Colonic mucosa (tissue), 4 donors: ENCODE measurements around the gene PAFAH1B1. TPM values are rescaled to one million over a fixed set of nuclear protein-coding genes. Genes with fewer than 3 reads are reported as not detected.
A peak's percentile ranks its signal among the peaks of the same experiment; 100 is the strongest.

Experiments used
- DNase-seq: peaks from one replicate; pipeline ENCODE4 v3.0.0-alpha.2; 2020
- H3K27ac ChIP-seq: fragments of 200-600 bp; one replicate; pipeline ENCODE4 v1.8.0; 2021
- H3K27me3 ChIP-seq: fragments of 200-600 bp; one replicate; pipeline ENCODE4 v1.8.0; 2021
- H3K36me3 ChIP-seq: fragments of 200-600 bp; one replicate; pipeline ENCODE4 v1.8.0; 2021
- H3K4me1 ChIP-seq: fragments of 200-600 bp; one replicate; pipeline ENCODE4 v1.8.0; 2021; ENCODE audit warnings: mild to moderate bottlenecking
- H3K4me3 ChIP-seq: fragments of 200-600 bp; one replicate; pipeline ENCODE4 v1.8.0; 2021
- H3K9ac ChIP-seq, 2 donors: one replicate each; pipeline ENCODE4 v1.7.0; 2013; ENCODE audit warnings: control low read depth in 2 of 2, low read depth in 2 of 2, low read length in 2 of 2
- H3K9me3 ChIP-seq: fragments of 200-600 bp; one replicate; pipeline ENCODE4 v1.8.0; 2021
- intact Hi-C: fragments of 100-400 bp; cut with DNase I; formaldehyde crosslinking; loops from one replicate; pipeline ENCODE4 v1.14.1; 2022
- total RNA-seq, 2 donors: library from RNA; stranded (reverse); fragmentation: NEBNext Ultra II Directional in 1 of 2; extraction: Animal tissue kit (Norgen Biotek cat#: 25700) in 1 of 2; gene quantifications; one replicate each; pipeline ENCODE4 v1.2.1, GENCODE V29; 2021
- TF ChIP-seq, protein P1 (sequence below): fragments of 200-600 bp; IDR thresholded peaks from one replicate; pipeline ENCODE4 v1.8.0; 2022; ENCODE audit warnings: antibody characterized with exemption, mild to moderate bottlenecking
- donor health status: healthy.
- donor health status: DM: no; HTN: no; CAD: no.
- donor health status: DM: no; HTN: no; CAD: no.

PAFAH1B1 gene
- total RNA-seq, 2 donors from 2014 or later, result 102 to 155 TPM

DNA sequence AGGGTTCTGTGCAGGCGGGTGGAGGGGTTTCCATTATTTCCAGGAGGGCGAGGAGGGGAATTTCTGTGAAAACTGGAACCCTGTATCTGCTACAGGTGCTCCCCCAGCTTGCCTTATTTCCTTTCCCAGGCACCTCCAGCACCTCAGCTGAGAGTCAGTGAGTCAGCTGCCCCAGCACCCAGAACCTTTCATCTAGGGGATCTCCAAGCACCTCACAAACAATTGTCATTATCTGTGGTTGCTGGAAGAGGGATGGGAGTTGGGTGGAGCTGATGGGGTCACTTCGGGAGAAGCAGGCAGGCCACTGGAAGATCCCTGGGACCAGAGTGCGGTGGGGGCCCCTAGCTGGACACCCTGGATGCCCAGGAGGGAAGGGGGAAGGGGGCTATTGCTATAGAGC is 128.1 kb downstream of the PAFAH1B1 start:
- intact Hi-C loops, result no loop called here
- Histone ChIP-seq H3K27me3 (peaks cover 6% of the 10 kb centered on the region), H3K4me1 (no peaks in the 10 kb centered on the region), H3K9me3 (no peaks in the 10 kb centered on the region), H3K27ac (no peak overlapping the region), H3K36me3 (no peaks in the 10 kb centered on the region), H3K9ac (no peak overlapping the region), H3K4me3 (no peak overlapping the region)
- no peak for DNase-seq
- TF ChIP-seq, protein P1, sequence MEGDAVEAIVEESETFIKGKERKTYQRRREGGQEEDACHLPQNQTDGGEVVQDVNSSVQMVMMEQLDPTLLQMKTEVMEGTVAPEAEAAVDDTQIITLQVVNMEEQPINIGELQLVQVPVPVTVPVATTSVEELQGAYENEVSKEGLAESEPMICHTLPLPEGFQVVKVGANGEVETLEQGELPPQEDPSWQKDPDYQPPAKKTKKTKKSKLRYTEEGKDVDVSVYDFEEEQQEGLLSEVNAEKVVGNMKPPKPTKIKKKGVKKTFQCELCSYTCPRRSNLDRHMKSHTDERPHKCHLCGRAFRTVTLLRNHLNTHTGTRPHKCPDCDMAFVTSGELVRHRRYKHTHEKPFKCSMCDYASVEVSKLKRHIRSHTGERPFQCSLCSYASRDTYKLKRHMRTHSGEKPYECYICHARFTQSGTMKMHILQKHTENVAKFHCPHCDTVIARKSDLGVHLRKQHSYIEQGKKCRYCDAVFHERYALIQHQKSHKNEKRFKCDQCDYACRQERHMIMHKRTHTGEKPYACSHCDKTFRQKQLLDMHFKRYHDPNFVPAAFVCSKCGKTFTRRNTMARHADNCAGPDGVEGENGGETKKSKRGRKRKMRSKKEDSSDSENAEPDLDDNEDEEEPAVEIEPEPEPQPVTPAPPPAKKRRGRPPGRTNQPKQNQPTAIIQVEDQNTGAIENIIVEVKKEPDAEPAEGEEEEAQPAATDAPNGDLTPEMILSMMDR, result no peak

DNA sequence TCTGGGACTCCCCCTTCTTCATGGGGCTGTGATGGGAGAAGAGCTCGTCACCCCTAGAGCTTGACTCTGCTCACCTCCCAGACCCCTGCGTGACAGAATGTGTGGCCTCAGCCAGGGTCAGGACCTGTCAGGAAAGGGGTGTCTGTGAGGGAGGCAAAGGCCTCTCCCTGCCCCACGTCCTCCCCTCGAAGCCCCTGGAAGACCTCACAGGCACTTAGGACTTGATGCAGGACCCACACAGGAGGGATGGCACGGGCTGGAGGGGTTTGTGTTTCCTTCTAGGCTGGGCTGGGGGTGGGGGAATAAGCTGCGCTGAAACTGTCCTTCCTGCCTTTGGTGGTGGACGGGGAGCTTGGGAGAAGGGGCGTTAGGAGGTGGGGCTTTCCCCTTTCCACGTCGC is 129.2 kb downstream of the PAFAH1B1 start:
- H3K9ac ChIP-seq, result no peak overlapping the region
- H3K27me3 ChIP-seq, result peaks cover 7% of the 10 kb centered on the region
- H3K9me3 ChIP-seq, result no peaks in the 10 kb centered on the region
- no peaks in the 10 kb centered on the region for H3K4me1 ChIP-seq
- H3K27ac ChIP-seq, result no peak overlapping the region
- TF ChIP-seq, protein P1, result no peak
- no peak overlapping the region for H3K4me3 ChIP-seq
- H3K36me3 ChIP-seq, result no peaks in the 10 kb centered on the region
- intact Hi-C loops, result no loop called here
- no peak for DNase-seq

DNA sequence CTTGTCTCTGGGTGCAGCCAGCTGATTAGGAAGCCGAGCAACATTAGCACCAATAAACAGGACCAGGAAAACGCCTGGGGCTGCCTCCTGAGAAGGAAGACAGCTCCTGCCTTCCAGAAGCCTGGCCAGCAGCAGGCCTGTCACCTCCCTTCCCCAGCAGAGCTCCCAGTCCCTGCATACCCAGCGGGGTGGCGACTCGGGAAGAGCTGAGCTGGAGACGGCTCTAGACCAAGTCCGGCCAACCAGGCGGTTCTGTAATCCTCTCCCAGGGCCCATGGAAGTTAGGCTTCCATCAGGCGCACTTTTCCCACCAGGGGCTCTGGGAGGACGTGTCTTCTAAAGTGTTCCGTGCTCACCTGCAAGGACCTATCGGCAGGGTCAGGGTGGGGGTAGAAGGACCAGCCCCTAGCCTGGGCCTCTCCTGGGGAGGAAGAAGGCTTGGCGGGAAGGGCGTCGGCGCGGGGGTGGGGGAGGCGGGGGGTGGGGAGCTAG is 130.1 kb downstream of the PAFAH1B1 start:
- Histone ChIP-seq H3K4me3 (peak overlapping the region; percentile 33), H3K4me1 (no peaks in the 10 kb centered on the region), H3K9ac (peak overlapping the region in 1 of 2 donors; percentile 46), H3K27ac (peak overlapping the region; percentile 72), H3K36me3 (no peaks in the 10 kb centered on the region), H3K9me3 (no peaks in the 10 kb centered on the region), H3K27me3 (peaks cover 7% of the 10 kb centered on the region)
- TF ChIP-seq, protein P1, result no peak
- intact Hi-C loops, result no loop called here
- DNase-seq, result peak; percentile 67

DNA sequence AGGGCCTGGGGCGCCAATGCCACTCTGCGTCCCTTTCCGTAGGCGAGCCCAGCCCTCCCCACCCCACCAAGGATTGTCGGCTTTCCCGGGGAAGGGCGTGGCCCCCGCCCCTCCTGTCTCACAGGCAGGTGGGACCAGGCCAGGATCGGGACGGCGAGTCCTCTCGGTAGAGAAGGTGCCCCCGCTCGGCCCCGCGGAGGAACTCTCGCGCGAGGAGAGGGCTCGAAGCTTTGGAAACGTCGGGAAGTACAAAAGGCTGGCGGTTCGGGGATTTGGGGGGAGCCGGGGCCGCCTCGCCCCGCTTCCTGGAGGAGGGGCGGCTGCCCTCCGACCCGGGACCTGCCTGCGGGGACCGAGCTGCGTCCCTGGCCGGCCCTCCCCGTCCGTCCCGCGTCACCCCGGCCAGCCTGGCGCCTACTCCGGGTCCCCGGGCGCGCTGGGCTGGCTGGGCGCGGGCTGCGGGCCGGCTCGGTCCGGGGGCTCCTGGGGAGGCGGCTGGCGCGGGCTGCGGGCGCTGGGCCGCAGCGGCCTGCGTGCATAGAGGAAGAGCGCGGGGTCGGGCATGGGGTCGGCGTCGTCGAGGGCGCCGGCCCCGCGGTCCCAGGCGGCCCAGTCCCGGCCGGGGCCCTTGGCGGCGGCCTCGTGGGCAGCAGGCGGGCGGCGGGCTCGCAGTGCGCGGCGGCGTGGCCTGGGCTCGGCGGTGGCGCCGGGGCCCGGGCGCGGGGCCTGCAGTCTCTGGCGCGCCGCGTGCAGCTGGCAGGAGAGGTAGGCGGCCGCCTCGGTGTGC is 130.7 kb downstream of the PAFAH1B1 start:
- peak; percentile 74 for DNase-seq
- Histone ChIP-seq H3K9ac (peak overlapping the region in 1 of 2 donors; percentile 56), H3K36me3 (no peaks in the 10 kb centered on the region), H3K27ac (peak overlapping the region; percentile 72), H3K27me3 (peaks cover 7% of the 10 kb centered on the region), H3K9me3 (no peaks in the 10 kb centered on the region), H3K4me1 (no peaks in the 10 kb centered on the region), H3K4me3 (peak overlapping the region; percentile 33)
- TF ChIP-seq, protein P1, result no peak
- intact Hi-C loops, result no loop called here

DNA sequence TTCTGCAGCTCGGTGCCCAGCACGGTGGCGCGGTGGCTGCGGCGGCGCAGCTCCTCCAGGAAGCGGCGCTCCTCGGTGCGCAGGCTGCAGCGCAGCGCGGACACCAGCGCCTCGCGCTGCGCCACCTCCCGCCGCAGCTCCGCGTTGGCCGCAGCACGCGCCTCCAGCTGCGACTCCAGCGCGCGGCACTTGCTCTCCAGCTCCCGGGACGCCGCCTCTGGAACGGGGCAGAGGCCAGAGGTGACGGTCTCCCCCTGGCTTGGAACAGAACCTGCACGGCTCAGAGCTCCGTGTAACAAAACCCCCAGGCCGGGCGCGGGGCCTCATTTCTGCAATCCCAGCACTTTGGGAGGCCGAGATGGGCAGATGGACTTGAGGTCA is 131.3 kb downstream of the PAFAH1B1 start:
- Histone ChIP-seq H3K36me3 (no peaks in the 10 kb centered on the region), H3K9ac (peak overlapping the region in 1 of 2 donors; percentile 35), H3K4me1 (no peaks in the 10 kb centered on the region), H3K9me3 (no peaks in the 10 kb centered on the region), H3K4me3 (peak overlapping the region; percentile 26), H3K27me3 (peaks cover 7% of the 10 kb centered on the region), H3K27ac (no peak overlapping the region)
- TF ChIP-seq, protein P1, result no peak
- intact Hi-C loops, result no loop called here
- DNase-seq, result peak; percentile 54
